GM21528 (cell line): Measurements from ENCODE around the gene COL18A1.

Experiments
- ATAC-seq: cut with Tn5 transposase; IDR thresholded peaks from one replicate; pipeline ENCODE4 v1.9.1; 2021; ENCODE audit warnings: mild to moderate bottlenecking, moderate library complexity; ENCODE audit not compliant: unreplicated experiment, low FRiP score

The COL18A1 gene

DNA sequence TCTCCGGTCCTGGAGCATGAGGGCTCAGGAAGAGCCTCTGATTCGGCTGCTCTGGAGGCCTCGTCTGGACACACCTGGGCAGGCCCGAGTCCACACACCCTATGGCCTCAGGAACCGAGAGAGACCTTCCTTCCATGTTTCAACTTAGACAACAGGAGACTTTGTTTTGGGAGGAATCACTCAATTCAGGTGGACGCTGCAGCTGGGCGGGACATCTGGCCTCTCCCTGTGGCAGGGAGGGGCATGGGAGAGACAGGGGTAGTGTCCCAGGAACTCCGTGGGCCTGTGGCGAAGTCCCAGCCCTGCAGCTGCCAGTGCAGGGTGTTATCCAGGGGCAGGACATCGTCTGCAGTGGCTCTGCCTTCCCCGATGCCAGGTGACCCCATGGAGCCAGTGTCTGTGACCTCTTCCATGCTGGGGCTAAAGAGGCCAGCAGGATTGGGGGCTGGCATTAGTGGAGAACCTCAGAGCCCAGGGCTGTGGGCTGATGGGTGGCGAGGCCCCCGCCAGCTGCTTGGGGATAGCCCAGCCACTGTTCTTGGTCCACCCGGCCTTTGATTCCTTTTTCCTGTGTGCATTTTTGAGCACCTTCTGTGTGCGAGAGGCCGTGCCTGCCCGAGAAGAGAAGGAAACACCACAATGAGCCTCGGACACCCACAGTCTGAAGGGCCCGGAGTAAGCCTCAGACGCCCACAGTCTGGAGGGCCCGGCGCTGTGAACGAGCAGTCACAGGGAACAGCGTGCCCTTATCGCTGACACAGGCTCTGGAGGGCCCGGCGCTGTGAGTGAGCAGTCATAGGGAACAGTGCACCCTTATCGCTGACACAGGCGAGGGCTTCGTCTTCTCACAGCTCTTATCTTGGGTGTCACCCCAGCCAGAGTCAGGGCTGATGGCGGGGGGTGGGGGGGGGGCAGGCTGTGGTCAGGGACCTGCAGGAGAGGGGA is 6.2 kb downstream of the COL18A1 start:
- ATAC-seq: no peak

GRCh38 chr21:45411810-45412206 is 6.8 kb downstream of the COL18A1 start:
- ATAC-seq: no peak

GRCh38 chr21:45412491-45412890 is 7.5 kb downstream of the COL18A1 start:
- no peak for ATAC-seq

DNA sequence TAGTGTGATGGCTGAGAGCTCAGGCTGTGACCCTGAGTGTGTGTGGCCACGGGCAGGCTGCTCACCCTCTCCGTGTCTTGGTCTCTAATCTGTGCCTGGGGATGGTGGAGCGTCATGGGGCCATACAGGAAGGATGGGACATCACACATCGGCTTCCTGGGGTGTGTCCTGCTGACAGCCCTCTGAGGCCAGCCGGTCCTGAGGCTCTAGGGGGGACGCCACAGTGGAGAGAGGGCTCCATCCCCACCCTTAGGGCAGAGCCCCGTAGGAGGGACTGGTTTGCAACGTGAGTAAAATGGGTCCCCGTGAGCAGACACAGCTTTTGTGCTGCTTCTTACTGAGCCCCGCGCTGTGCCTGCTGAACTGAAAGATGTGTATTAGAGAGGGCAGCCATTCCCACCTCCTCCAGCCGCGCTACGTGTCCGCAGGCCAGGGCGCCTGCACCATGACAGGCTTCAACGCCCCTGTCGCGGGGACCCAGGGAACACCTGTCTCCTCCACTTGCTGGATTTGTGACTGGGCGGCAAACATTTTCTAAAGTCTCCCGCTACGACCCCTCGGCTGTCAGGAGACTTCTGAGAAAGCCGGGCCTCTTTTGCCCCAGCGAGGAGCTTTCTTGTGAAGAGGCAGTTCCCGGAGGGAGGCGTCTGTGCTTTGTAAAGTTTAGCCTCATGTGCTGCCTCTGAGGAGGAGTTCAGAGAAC is 8.1 kb downstream of the COL18A1 start:
- ATAC-seq: no peak

DNA sequence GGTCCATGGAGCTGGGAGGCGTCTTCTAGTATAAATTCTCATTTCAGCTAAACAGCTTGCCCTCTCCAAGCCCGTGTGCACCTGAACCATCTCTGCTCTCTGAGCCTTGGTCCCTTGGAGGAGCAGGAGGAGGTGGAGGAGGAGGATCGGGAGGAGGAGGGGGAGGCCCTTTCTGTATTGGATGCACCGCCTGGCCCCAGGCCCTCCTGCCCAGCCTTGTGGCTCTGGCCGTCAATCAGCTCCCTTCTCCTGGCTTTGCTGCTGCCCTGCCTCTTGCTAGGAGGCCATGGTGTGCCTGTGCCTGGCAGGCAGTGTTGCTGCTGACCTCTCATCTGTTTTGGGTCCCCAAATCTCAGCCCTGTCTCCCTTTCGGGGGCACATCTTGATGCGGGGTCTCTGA is 9.0 kb downstream of the COL18A1 start:
- ATAC-seq: no peak

DNA sequence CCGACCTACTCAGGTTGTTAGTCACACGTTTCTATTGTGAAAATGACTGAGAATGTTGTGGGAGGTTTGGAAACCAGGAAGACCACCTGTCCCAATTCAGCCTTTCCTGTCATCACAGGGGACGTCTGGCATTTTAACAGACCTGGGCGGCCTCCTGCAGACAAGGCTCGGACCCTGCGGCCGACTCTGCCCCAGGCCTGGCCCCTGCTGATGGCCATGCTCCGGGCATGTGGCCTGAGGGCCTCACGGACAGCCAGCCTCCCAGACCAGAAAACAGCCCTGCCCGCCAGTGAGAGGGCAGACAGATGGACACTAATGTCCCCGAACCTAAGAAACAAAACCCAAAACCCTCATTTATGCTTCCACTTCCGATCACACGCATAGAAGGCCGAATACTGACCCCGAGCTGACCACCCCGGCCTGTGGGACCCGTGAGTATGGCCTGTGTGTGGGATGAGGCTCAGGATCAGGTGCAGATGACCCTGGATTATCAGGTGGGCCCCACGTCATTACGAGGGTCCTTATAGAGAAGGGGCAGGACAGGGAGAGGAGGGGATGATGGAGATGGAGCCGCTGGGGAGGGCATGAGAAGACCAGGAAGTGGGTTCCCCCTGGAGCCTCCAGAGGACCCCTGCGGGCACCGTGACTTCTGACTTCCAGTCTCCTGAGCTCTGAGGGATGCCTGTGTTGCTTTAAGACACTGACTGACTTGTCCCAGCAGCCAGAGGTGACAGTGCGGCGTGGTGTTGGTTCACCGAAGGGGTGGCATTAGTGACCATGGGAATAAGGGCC is 9.6 kb downstream of the COL18A1 start:
- ATAC-seq: no peak

- no peak for ATAC-seq
These were observed 10.4 kb downstream of the COL18A1 start for GRCh38 chr21:45415188-45415942.

DNA sequence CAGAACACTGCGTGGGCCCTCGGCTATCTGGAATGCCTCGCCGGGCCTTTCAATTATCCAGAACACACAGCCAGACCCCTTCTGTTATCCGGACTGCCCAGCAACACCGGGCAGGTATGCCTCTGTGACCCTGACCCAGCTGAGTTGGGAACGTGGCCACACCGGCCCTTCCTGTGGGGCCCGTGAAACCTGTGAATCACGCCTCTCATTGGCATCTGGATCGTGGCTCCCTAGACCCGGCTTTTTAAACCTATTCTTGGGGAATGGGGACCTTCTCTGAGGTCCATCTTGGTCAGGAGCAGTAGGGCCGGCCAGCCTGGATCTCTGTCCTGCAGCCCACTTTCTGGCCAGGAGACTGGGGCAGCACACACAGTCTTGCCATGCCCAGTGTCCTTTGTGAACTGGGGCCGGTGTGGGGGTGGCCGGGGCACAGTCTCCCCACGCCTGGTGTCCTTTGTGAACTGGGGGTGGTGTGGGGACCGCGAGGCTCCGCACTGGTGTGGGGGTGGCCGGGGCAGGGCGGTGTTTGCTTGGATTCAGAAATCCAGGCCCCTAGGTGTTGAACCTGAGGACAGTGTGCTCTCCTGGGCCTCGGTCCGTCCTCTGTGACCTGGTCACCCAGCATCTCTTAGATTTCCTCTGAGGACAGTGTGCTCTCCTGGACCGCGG is 11.1 kb downstream of the COL18A1 start:
- no peak for ATAC-seq

- ATAC-seq: no peak
These were observed 11.7 kb downstream of the COL18A1 start for GRCh38 chr21:45416620-45417019.

DNA sequence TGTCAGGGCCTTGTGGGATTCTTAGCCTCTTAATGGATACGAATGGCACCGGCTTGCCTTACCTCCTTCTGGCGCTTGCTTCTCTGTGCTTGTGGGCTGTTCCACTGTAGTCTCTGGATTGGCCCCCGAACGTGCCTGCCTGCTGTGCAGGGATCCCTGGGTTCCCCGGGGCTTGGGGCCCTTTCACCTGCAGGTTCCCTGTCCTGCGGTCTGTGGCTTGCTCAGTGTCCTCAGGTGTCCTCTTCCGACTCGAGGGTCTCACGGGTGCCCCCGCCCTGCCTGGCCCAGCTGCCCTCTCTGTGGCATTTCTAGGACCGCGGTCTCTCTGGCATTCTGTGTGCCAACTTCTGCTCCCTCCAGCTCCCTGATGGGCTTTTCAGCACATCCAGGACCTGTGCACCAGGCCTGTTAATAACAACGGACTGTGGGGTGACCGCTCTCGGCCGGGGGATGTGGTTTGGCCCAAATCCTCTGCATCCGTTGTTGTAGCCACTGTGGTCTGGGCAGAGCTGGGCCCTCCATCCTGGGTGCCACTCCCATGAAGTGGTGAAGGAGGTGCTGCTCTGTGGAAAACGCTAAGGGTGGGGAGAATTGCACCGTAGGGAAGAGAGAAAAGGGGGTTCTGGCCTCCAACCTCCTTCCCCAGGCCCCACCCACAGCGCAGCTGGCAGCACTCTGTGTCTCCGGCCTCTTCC is 12.4 kb downstream of the COL18A1 start:
- no peak for ATAC-seq

DNA sequence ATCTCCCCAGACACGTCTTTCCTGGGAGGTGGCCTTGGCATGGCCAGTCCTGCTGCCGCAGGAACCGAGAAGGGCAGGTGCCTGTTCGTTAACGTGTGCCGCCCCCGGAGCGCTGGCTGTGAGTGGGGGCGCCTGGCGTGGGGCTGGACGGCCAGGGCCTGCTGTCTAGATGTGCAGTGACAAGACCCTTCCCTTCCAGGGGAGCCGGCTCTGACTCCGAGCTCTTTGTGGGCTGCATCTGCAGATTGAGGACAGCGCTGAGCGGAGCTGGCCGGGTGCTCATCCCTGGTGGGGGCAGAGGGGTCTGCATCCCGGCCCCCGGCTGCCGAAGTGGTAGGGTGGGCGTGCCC is 13.0 kb downstream of the COL18A1 start:
- ATAC-seq: no peak

DNA sequence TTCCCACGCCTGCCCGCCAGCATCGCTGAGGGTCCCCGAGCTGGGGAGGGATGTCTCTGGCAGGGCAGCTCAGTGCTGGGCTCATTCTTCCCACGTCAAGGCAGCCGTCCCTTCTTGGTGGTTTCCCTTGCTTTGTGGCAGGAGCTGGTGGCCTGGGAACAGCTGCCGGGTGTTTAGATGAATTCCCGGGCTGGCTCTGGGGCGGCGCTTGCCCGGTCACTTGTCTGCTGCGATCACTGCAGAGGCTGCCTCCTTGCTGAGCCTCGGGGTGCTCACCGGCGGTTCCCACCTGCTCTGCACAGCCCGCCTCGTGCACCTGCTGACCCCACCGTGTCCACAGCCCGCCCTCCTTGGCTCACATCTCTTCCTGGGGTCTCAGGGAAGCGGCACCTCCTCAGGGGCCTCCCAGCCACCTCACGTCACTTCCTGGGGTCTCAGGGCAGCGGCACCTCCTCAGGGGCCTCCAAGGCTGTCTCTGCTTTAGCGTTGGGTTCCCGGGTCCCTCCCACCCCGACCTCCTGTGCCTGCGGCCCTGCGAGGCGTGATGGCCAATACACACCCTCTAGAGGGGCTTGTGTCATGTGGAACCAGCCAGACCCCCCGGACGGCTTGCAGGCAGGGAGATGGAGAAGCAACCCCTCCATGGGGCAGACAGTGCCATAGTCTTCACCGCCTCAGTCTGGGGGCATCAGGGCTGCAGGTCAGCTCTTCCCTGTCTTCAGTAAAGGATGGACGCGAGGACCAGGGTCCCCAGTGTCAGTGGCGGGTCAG is 13.5 kb downstream of the COL18A1 start:
- no peak for ATAC-seq

- ATAC-seq: no peak
These were observed 14.2 kb downstream of the COL18A1 start for GRCh38 chr21:45419162-45419561.

DNA sequence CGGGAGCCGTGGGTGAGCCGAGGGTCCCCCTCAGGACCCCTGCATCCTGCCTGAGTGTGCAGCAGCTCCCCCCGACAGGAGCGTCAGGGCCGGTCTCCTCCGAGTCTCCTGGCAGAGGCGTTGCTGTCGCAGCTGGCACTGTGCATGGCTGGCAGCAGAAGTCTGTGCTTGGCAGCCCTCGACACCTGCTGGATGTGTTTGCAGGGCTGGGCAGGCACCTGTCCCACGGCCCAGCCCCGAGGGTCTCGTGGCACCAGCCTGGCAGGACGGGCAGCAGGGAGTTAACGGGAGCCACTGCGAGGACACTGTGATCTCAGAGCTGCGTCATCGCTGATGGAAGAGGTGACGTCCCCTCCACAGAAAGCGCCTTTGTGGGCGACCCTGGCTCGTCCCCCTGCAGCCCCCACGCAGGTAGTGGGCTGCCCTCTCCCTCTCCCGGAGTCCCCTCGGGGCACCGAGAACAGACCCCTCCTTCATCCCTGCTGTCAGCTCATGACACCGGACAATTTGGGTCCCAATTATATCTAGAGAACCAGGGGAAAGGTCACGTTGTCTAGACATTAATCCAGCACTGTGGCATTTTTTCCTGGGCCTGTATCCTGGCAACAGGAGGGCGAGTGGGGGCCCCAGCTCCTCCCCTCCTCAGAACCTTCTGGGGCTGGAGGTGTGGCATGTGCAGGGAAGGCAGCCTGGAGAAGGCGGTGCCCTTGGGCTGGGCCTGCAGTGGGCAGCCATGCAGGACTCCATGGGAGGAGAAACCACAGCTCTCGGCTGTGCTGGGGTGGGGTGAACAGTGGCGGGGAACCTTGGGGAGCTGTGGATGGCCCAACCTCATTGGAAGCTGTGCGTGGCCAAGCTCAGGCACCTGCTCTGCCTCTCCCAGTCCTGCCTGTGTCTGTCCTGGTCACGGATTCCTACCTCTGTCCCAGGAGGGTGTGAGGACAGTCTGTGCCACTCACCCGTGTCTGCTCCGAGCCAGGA is 15.4 kb downstream of the COL18A1 start:
- no peak for ATAC-seq

GRCh38 chr21:45421071-45421845 is 16.3 kb downstream of the COL18A1 start:
- ATAC-seq: no peak
